Uterus (tissue), 2 donors: Measurements from ENCODE around the gene SLC25A21.

Source experiments
- POLR2A ChIP-seq, 2 donors: fragments of 450-650 bp; IDR thresholded peaks; one replicate each; pipeline ENCODE4 v1.6.1; 2016; ENCODE audit warnings: antibody characterized with exemption in 2 of 2, mild to moderate bottlenecking in 1 of 2, moderate library complexity in 1 of 2
- TF ChIP-seq, protein P1 (sequence below), 4 experiments: fragments of 200-600 bp in 2 of 4; fragments of 450-650 bp in 2 of 4; sonication (generic) in 2 of 4; IDR thresholded peaks; one replicate each; pipeline ENCODE4 v1.5.1; 2016 to 2019; ENCODE audit warnings: antibody characterized with exemption in 4 of 4, mild to moderate bottlenecking in 2 of 4, moderate library complexity in 1 of 4

DNA sequence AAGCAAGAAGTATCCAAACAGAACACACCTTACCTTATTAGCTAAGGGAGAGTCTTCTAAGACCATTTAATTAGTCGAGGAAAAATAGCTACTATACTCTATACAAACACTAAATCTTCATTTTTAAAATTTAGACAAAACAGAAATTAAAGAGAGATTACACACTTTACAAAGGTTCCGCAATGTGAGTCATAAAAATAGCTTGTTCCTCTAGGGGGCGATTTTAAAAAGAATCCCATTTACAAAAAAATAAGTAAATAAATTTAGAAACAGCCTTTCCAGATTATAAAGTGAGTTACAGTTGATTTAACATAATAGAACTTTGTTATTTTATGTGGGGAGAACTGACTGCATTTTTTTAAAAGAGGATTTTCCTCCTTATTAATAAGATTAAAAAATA, 309.1 kb downstream of the SLC25A21 start:
- TF ChIP-seq, protein P1, sequence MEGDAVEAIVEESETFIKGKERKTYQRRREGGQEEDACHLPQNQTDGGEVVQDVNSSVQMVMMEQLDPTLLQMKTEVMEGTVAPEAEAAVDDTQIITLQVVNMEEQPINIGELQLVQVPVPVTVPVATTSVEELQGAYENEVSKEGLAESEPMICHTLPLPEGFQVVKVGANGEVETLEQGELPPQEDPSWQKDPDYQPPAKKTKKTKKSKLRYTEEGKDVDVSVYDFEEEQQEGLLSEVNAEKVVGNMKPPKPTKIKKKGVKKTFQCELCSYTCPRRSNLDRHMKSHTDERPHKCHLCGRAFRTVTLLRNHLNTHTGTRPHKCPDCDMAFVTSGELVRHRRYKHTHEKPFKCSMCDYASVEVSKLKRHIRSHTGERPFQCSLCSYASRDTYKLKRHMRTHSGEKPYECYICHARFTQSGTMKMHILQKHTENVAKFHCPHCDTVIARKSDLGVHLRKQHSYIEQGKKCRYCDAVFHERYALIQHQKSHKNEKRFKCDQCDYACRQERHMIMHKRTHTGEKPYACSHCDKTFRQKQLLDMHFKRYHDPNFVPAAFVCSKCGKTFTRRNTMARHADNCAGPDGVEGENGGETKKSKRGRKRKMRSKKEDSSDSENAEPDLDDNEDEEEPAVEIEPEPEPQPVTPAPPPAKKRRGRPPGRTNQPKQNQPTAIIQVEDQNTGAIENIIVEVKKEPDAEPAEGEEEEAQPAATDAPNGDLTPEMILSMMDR (IDR thresholded peaks at IDR 0.05): no peak
- TF ChIP-seq POLR2A (IDR thresholded peaks at IDR 0.05): no peak
